Measurements from ENCODE around the gene TRABD2B. TPM values are rescaled to one million over a fixed set of nuclear protein-coding genes. Genes with fewer than 3 reads are reported as not detected.

The TRABD2B gene
- total and polyA plus RNA-seq, 2 donors (not counting 3 experiments of a cell fraction or from before 2014, with no cell fraction given) = not detected

DNA sequence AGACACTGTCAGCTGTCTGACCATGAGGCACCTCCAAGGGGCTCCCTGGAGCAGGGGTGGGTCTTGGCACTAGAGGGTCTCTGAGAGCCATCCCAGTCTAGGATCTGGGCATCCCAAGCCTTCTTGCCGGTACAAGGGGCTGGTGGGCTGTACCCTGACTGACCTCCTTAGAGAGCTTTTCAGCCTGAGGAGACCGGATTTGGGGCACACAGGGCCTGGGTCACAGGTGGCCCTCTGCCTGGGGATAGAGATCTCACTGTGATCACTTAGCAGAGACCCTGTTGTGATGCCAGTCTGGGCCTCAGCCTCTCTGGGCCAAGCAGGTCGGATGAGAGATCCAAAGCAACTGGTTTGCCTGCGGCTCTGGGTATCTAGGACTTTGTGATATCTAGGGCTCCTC lies 227.2 kb downstream of the TRABD2B start:
- Histone ChIP-seq H3K9me3 (replicated peaks; ENCODE audit: control insufficient read depth, insufficient read depth, low read length) (no peaks in the 10 kb centered on the region), H3K9ac (replicated peaks; ENCODE audit: extremely low read depth, insufficient read depth, low read length) (no peak overlapping the region), H3K27me3 (ENCODE audit: control insufficient read depth in 2 of 2, insufficient read depth in 2 of 2, low read length in 2 of 2) (no peaks in the 10 kb centered on the region), H3K27ac (ENCODE audit: insufficient read depth, low read depth, low read length) (no peak overlapping the region), H3K4me1 (ENCODE audit: control insufficient read depth, extremely low read depth, insufficient read depth, low read length) (no peaks in the 10 kb centered on the region), H4K20me1 (replicated peaks; ENCODE audit: control insufficient read depth, extremely low read depth, insufficient read depth, low read length) (no peaks in the 10 kb centered on the region), H3K79me2 (ENCODE audit: control insufficient read depth, insufficient read depth, low read length) (no peaks in the 10 kb centered on the region), H3K9me1 (replicated peaks; ENCODE audit: control insufficient read depth, extremely low read depth, insufficient read depth, low read length) (no peaks in the 10 kb centered on the region), H2AFZ (ENCODE audit: low read depth, low read length) (no peak overlapping the region), H3K4me3 (replicated peaks in 1 of 3; ENCODE audit: insufficient read depth in 1 of 3, low read depth in 1 of 3, low read length in 3 of 3) (no peak overlapping the region), H3K36me3 (ENCODE audit: control insufficient read depth in 2 of 2, extremely low read depth in 1 of 2, insufficient read depth in 2 of 2, low read length in 2 of 2) (no peaks in the 10 kb centered on the region), H3K4me2 (ENCODE audit: insufficient read depth, low read length) (no peak overlapping the region)
- no peak for FAIRE-seq
- no TSS peak for BruUV-seq (replicated peaks)
- intact Hi-C loops (cut with micrococcal nuclease) = no loop called here
- TF ChIP-seq POLR2AphosphoS5 (IDR thresholded peaks at IDR 0.05; ENCODE audit: insufficient read depth, low read depth, low read length) = no peak
- TF ChIP-seq, protein P1, sequence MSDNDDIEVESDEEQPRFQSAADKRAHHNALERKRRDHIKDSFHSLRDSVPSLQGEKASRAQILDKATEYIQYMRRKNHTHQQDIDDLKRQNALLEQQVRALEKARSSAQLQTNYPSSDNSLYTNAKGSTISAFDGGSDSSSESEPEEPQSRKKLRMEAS (IDR thresholded peaks at IDR 0.05; ENCODE audit: insufficient read depth, insufficient read length) = no peak
- TF ChIP-seq, protein P2, sequence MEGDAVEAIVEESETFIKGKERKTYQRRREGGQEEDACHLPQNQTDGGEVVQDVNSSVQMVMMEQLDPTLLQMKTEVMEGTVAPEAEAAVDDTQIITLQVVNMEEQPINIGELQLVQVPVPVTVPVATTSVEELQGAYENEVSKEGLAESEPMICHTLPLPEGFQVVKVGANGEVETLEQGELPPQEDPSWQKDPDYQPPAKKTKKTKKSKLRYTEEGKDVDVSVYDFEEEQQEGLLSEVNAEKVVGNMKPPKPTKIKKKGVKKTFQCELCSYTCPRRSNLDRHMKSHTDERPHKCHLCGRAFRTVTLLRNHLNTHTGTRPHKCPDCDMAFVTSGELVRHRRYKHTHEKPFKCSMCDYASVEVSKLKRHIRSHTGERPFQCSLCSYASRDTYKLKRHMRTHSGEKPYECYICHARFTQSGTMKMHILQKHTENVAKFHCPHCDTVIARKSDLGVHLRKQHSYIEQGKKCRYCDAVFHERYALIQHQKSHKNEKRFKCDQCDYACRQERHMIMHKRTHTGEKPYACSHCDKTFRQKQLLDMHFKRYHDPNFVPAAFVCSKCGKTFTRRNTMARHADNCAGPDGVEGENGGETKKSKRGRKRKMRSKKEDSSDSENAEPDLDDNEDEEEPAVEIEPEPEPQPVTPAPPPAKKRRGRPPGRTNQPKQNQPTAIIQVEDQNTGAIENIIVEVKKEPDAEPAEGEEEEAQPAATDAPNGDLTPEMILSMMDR (IDR thresholded peaks at IDR 0.05; ENCODE audit: extremely low read depth in 1 of 2, insufficient read depth in 1 of 2, low read depth in 1 of 2, low read length in 2 of 2) = no peak
- no peak for TF ChIP-seq MYC (IDR thresholded peaks at IDR 0.05; ENCODE audit: low read depth, low read length)
- no peak for TF ChIP-seq JUN (IDR thresholded peaks at IDR 0.05; ENCODE audit: borderline replicate concordance, insufficient read depth, insufficient read length, low read depth)
- TF ChIP-seq EZH2 (IDR thresholded peaks at IDR 0.05; ENCODE audit: borderline replicate concordance, low read depth, low read length, severe bottlenecking) = no peak
- no peak for TF ChIP-seq POLR2A (IDR thresholded peaks at IDR 0.05; ENCODE audit: low read depth, low read length)
- no peak for TF ChIP-seq GATA2 (IDR thresholded peaks at IDR 0.05; ENCODE audit: insufficient read depth, insufficient read length, low read depth, low read length)
- no peak for TF ChIP-seq FOS (IDR thresholded peaks at IDR 0.05; ENCODE audit: borderline replicate concordance, insufficient read depth, low read length)
- dilution Hi-C loops (cut with MboI; ENCODE audit: extremely low pct_ligation_motif_present, low sequenced_read_pairs) = no loop called here
- ChIA-PET CTCF (no interaction called here), POLR2A (no interaction called here)
- no peak for DNase-seq (ENCODE audit: low read depth, low spot score)
